H9 (cell line): ENCODE data around the gene FAM13A. TPM values are rescaled to one million over a fixed set of nuclear protein-coding genes. Genes with fewer than 3 reads are reported as not detected.

ENCODE experiments used
- DNase-seq: peaks from one replicate; pipeline ENCODE4 v3.0.0-alpha.2; 2017
- H2AFZ ChIP-seq: one replicate; pipeline ENCODE4 v1.6.1; 2013; ENCODE audit warnings: mild to moderate bottlenecking, low read length, control low read depth, moderate library complexity
- H2AK5ac ChIP-seq: 2 replicates; pipeline ENCODE4 v1.6.1; 2013; ENCODE audit warnings: low read length, control low read depth, mixed read lengths; ENCODE audit not compliant: insufficient read length
- H2BK120ac ChIP-seq: one replicate; pipeline ENCODE4 v1.6.1; 2013; ENCODE audit warnings: low read depth, mild to moderate bottlenecking, low read length, control low read depth, inconsistent platforms; ENCODE audit not compliant: poor library complexity, severe bottlenecking
- H2BK12ac ChIP-seq: 2 replicates; pipeline ENCODE4 v1.6.1; 2013; ENCODE audit warnings: low read length, control low read depth, mixed read lengths, low read depth; ENCODE audit not compliant: insufficient read length
- H2BK15ac ChIP-seq: 2 replicates; pipeline ENCODE4 v1.6.1; 2013; ENCODE audit warnings: low read depth, low read length, control low read depth
- H2BK20ac ChIP-seq: one replicate; pipeline ENCODE4 v1.6.1; 2013; ENCODE audit warnings: low read depth, mild to moderate bottlenecking, low read length, control low read depth, inconsistent platforms; ENCODE audit not compliant: poor library complexity, severe bottlenecking
- H2BK5ac ChIP-seq: 2 replicates; pipeline ENCODE4 v1.6.1; 2013; ENCODE audit warnings: low read length, control low read depth, mixed read lengths; ENCODE audit not compliant: insufficient read length
- H3K14ac ChIP-seq: 2 replicates; pipeline ENCODE4 v1.6.1; 2013; ENCODE audit warnings: low read length, control low read depth; ENCODE audit not compliant: insufficient read depth
- H3K18ac ChIP-seq: 2 replicates; pipeline ENCODE4 v1.6.1; 2013; ENCODE audit warnings: low read depth, mild to moderate bottlenecking, mixed read lengths, low read length, control low read depth; ENCODE audit not compliant: insufficient read length
- H3K23ac ChIP-seq: 2 replicates; pipeline ENCODE4 v1.6.1; 2013; ENCODE audit warnings: low read length, control low read depth, mixed read lengths, low read depth; ENCODE audit not compliant: insufficient read length
- H3K23me2 ChIP-seq: 2 replicates; pipeline ENCODE4 v1.6.1; 2013; ENCODE audit warnings: low read depth, mild to moderate bottlenecking, mixed read lengths, low read length, control low read depth; ENCODE audit not compliant: insufficient read length, poor library complexity, severe bottlenecking
- H3K27ac ChIP-seq: 2 replicates; pipeline ENCODE4 v1.5.1; 2013; ENCODE audit warnings: low read length, control low read depth, mixed read lengths, low read depth; ENCODE audit not compliant: insufficient read length
- H3K27me3 ChIP-seq: 2 replicates; pipeline ENCODE4 v1.6.1; 2013; ENCODE audit warnings: low read length, control low read depth, inconsistent platforms; ENCODE audit not compliant: insufficient read depth
- H3K4ac ChIP-seq: 2 replicates; pipeline ENCODE4 v1.6.1; 2013; ENCODE audit warnings: low read depth, mild to moderate bottlenecking, control low read depth, inconsistent platforms, low read length, moderate library complexity
- H3K4me1 ChIP-seq: 2 replicates; pipeline ENCODE4 v1.6.1; 2013; ENCODE audit warnings: low read length, control low read depth, inconsistent platforms; ENCODE audit not compliant: insufficient read depth
- H3K4me2 ChIP-seq: 2 replicates; pipeline ENCODE4 v1.6.1; 2013; ENCODE audit warnings: low read length, control low read depth, mixed read lengths; ENCODE audit not compliant: insufficient read length, insufficient read depth
- H3K56ac ChIP-seq: 2 replicates; pipeline ENCODE4 v1.6.1; 2013; ENCODE audit warnings: low read depth, mild to moderate bottlenecking, mixed read lengths, low read length, control low read depth; ENCODE audit not compliant: insufficient read length
- H3K79me1 ChIP-seq: 2 replicates; pipeline ENCODE4 v1.6.1; 2013; ENCODE audit warnings: low read depth, mild to moderate bottlenecking, moderate library complexity, low read length, control low read depth, inconsistent platforms; ENCODE audit not compliant: insufficient read depth, poor library complexity, severe bottlenecking
- H3K79me2 ChIP-seq: 2 replicates; pipeline ENCODE4 v1.6.1; 2013; ENCODE audit warnings: low read length, control low read depth, inconsistent platforms; ENCODE audit not compliant: insufficient read depth
- H3K9ac ChIP-seq: 2 replicates; pipeline ENCODE4 v1.6.1; 2013; ENCODE audit warnings: low read length, control low read depth, mixed read lengths; ENCODE audit not compliant: insufficient read length; ENCODE audit errors: extremely low read depth
- H3K9me3 ChIP-seq: one replicate; pipeline ENCODE4 v1.6.1; 2013; ENCODE audit warnings: low read depth, low read length, inconsistent platforms; ENCODE audit not compliant: control insufficient read depth
- H3T11ph ChIP-seq: one replicate; pipeline ENCODE4 v1.6.1; 2013; ENCODE audit warnings: mild to moderate bottlenecking, low read length, control low read depth, inconsistent platforms
- H4K20me1 ChIP-seq: one replicate; pipeline ENCODE4 v1.6.1; 2013; ENCODE audit not compliant: control insufficient read depth, insufficient read length, insufficient read depth
- H4K5ac ChIP-seq: 2 replicates; pipeline ENCODE4 v1.6.1; 2013; ENCODE audit warnings: low read depth, mild to moderate bottlenecking, mixed read lengths, low read length, control low read depth; ENCODE audit not compliant: insufficient read length
- H4K8ac ChIP-seq: replicated peaks from 2 replicates; pipeline ENCODE4 v1.6.1; 2013; ENCODE audit warnings: low read length, control low read depth, mixed read lengths, low read depth; ENCODE audit not compliant: insufficient read length
- H4K91ac ChIP-seq: 2 replicates; pipeline ENCODE4 v1.6.1; 2013; ENCODE audit warnings: low read depth, mild to moderate bottlenecking, moderate library complexity, mixed read lengths, low read length, control low read depth; ENCODE audit not compliant: insufficient read length
- H3K27ac Mint-ChIP-seq, 3 experiments: 2 replicates in 2 of 3; 3 replicates in 1 of 3; pipeline ENCODE4 v1.8.0; 2020 to 2021; ENCODE audit warnings: mixed read lengths in 3 of 3, mild to moderate bottlenecking in 1 of 3, moderate library complexity in 1 of 3
- H3K27me3 Mint-ChIP-seq: 2 replicates; pipeline ENCODE4 v1.8.0; 2021; ENCODE audit warnings: low read depth, mild to moderate bottlenecking, moderate library complexity, mixed read lengths
- H3K36me3 Mint-ChIP-seq, 3 experiments: 2 replicates in 2 of 3; 3 replicates in 1 of 3; pipeline ENCODE4 v1.8.0; 2020 to 2021; ENCODE audit warnings: low read depth in 3 of 3, mixed read lengths in 3 of 3; ENCODE audit not compliant: insufficient read depth in 1 of 3
- H3K4me1 Mint-ChIP-seq, 2 experiments: 2 replicates each; pipeline ENCODE4 v1.8.0; 2020; ENCODE audit warnings: mixed read lengths in 2 of 2
- H3K4me3 Mint-ChIP-seq, 2 experiments: 2 replicates in 1 of 2; 3 replicates in 1 of 2; pipeline ENCODE4 v1.8.0; 2020 to 2021; ENCODE audit warnings: mild to moderate bottlenecking in 2 of 2, mixed read lengths in 2 of 2, moderate library complexity in 1 of 2
- H3K9me3 Mint-ChIP-seq, 2 experiments: 2 replicates in 1 of 2; 3 replicates in 1 of 2; pipeline ENCODE4 v1.8.0; 2020; ENCODE audit warnings: mild to moderate bottlenecking in 2 of 2, mixed read lengths in 2 of 2, moderate library complexity in 1 of 2
- WGBS: extraction: QIAGEN DNeasy Blood & Tissue Kit; methylation state at CpG from one replicate; pipeline ENCODE4 v1.1.7; 2013; ENCODE audit warnings: missing lambda C conversion rate, low lambda C conversion rate, mixed read lengths; ENCODE audit not compliant: insufficient read length; ENCODE audit errors: extremely low coverage; 5-methylcytosine and 5-hydroxymethylcytosine counted together
- total RNA-seq: library from RNA; stranded (reverse); gene quantifications from 2 replicates; pipeline ENCODE4 v1.2.1, GENCODE V29; 2021
- TF ChIP-seq, protein P1 (sequence below): fragments of 200-600 bp; sonication (generic); conservative IDR thresholded peaks from 3 replicates; pipeline ENCODE4 v1.8.0; 2021; ENCODE audit warnings: antibody characterized with exemption, mild to moderate bottlenecking

FAM13A gene
- total RNA-seq, 1 experiment from 2014 or later: 12.7 TPM

DNA sequence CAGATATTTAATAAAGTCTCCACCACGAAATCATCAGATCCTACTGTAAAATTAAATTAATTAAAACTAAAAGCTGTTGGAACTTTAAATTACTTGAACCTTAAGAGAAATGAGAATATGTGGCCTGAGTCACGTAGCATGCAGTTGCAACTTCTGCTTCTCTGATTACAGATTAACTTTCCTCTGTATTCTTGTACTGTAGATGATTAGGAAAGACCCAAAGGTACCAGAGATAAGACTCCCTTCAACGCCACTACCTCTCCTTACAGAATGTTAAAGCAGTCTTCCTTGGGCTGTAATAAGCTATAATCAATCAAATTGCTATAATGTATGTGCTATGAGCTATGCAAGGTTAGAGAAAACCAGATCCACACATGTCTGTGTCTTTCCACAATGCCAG, 47.9 kb downstream of the FAM13A start:
- Histone ChIP-seq H2AFZ (no peak overlapping the region), H2AK5ac (no peak overlapping the region), H2BK20ac (no peak overlapping the region), H4K91ac (no peak overlapping the region), H2BK15ac (no peak overlapping the region), H4K8ac (no peak overlapping the region), H3K79me2 (no peaks in the 10 kb centered on the region), H4K5ac (no peak overlapping the region), H3K9ac (no peak overlapping the region), H3K9me3 (no peaks in the 10 kb centered on the region), H2BK12ac (no peak overlapping the region), H3T11ph (no peak overlapping the region), H3K79me1 (no peaks in the 10 kb centered on the region), H3K4me1 (no peaks in the 10 kb centered on the region), H4K20me1 (no peaks in the 10 kb centered on the region), H2BK5ac (no peak overlapping the region), H3K27ac (no peak overlapping the region), H3K4ac (no peak overlapping the region), H3K18ac (no peak overlapping the region), H3K4me2 (no peak overlapping the region), H3K56ac (no peak overlapping the region), H3K14ac (no peak overlapping the region), H3K23me2 (no peaks in the 10 kb centered on the region), H2BK120ac (no peak overlapping the region), H3K23ac (no peak overlapping the region), H3K27me3 (no peaks in the 10 kb centered on the region)
- WGBS: no CpG with 5 or more reads among the region's 3 CpGs
- no peak overlapping the region for H3K4me3 Mint-ChIP-seq
- H3K4me1 Mint-ChIP-seq: peaks cover 7 to 8% of the 10 kb centered on the region in 2 experiments
- H3K27me3 Mint-ChIP-seq: no peaks in the 10 kb centered on the region
- H3K9me3 Mint-ChIP-seq: no peaks in the 10 kb centered on the region; a peak in 1 of 5 replicates
- no peak for DNase-seq
- peaks cover 27 to 46% (median 41%) of the 10 kb centered on the region in 3 experiments for H3K36me3 Mint-ChIP-seq
- no peak overlapping the region; a peak in 2 of 7 replicates for H3K27ac Mint-ChIP-seq
- TF ChIP-seq, protein P1, sequence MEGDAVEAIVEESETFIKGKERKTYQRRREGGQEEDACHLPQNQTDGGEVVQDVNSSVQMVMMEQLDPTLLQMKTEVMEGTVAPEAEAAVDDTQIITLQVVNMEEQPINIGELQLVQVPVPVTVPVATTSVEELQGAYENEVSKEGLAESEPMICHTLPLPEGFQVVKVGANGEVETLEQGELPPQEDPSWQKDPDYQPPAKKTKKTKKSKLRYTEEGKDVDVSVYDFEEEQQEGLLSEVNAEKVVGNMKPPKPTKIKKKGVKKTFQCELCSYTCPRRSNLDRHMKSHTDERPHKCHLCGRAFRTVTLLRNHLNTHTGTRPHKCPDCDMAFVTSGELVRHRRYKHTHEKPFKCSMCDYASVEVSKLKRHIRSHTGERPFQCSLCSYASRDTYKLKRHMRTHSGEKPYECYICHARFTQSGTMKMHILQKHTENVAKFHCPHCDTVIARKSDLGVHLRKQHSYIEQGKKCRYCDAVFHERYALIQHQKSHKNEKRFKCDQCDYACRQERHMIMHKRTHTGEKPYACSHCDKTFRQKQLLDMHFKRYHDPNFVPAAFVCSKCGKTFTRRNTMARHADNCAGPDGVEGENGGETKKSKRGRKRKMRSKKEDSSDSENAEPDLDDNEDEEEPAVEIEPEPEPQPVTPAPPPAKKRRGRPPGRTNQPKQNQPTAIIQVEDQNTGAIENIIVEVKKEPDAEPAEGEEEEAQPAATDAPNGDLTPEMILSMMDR: no peak
